ENCODE data around the gene CTSS.
"Not testable (repeated sequence)": the region's sequence is repeated elsewhere in the genome, so short reads cannot be mapped to it uniquely, and the experiment has no call there.

The CTSS gene

GRCh38 chr1:150772326-150772725 is 6.7 kb upstream of the CTSS start:
- no peak for DNase-seq

- DNase-seq = not testable (repeated sequence)
Measured at GRCh38 chr1:150767704-150768103, 2.1 kb upstream of the CTSS start.

GRCh38 chr1:150765977-150766301 is 361 bp upstream of the CTSS start:
- DNase-seq = not testable (repeated sequence)

DNA sequence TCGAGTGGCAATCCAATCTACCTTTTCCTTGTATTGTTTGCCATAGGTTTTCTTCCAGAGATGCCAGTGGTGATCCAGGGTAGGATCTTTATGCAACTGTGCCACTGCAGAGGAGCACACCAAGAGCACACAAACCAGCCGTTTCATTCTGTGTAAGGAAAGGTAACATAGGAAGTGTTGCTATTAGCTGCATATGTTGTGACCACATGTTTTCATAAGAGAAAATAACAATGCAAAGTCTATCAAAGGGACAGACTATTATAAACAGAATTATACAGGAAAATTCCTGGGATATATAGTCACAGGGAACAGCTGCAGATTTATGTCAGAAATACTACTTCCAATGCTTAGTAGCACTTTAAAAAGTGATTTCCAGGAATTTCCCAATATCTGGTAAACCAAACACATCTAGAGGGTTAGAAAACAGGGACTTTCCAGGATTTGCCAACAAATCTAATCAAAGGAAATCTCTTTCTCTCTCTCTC is 919 bp downstream of the CTSS start:
- DNase-seq = no peak

- no peak for DNase-seq
Measured at GRCh38 chr1:150763018-150763417, 2.6 kb downstream of the CTSS start.

- no peak for DNase-seq
Measured at GRCh38 chr1:150762552-150762951, 3.0 kb downstream of the CTSS start.

DNA sequence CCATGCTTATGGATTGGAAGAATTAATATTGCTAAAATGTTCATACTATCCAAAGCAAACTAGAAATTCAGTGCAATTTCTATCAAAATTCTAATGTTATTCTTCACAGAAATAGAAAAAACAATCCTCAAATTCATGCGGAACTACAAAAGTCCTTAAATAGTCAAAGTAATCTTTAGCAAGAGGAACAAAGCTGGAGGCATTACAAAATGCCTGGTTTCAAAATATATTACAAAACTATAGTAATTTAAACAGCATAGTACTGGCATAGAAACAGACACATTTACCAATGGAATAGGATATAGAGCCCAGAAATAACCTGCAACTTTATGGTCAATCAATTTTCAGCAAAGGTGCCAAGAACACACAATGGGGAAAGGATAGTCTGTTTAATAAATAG is 3.8 kb downstream of the CTSS start:
- DNase-seq = no peak

- DNase-seq = no peak
Measured at GRCh38 chr1:150760013-150760412, 5.6 kb downstream of the CTSS start.

DNA sequence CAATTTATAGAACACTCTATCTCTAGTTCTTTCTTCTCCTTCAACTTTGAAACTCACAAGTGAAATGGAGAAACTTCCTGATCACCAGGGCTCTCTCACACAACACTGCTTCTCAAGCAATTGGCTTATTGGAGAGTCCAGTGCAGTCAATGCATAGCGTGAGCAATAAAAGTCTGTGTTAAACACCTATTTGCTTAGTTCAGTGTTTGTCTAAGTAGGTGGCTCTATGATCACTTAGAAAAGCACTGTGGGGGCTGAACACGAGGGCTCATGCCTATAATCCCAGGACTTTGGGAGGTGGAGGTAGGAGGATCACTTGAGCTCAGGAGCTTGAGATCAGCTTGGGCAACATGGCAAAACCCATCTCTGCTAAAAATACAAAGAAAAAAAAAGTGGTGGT is 12.2 kb downstream of the CTSS start:
- DNase-seq = no peak

DNA sequence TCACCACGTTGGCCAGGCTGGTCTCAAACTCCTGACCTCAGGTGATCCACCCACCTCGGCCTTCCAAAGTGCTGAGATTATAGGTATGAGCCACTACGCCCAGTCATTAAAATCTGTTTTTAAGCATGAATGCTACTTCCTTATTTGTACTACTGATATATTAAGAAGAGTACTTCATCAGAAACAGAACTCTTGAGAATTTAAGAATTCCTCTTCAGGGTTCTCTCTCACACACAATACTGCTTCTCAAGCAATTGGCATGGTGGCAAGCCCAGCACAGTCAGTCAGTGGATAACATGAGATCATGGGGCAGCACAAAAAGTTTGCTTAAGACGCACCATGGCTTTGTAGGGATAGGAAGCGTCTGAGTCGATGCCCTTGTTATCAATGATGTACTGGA is 14.1 kb downstream of the CTSS start:
- no peak for DNase-seq

DNA sequence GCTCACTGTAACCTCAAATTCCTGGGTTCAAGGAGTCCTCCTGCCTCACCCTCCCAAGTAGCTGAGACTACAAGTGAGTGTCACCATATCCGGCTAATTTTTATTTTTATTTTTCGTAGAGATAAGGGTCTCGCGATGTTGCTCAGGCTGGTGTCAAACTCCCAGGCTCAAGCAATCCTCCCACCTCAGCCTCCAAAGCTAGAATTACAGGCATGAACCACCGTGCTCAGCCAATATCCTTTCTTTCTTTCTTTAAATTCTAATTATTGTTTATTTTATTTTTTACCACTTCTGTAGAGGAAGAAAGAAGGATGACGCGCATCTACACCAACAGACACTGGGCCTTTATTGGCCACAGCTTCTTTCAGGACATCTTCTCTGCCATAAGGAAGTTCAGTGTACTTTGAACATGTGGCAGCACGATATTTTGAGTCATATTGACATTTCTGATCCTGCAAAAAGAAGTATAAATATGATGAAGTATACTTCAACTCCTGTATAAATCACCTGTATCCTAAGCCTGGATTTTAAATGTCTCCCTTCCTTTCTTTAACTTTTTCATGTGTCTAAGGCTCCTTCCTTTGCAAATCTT is 15.8 kb downstream of the CTSS start:
- DNase-seq = no peak

DNA sequence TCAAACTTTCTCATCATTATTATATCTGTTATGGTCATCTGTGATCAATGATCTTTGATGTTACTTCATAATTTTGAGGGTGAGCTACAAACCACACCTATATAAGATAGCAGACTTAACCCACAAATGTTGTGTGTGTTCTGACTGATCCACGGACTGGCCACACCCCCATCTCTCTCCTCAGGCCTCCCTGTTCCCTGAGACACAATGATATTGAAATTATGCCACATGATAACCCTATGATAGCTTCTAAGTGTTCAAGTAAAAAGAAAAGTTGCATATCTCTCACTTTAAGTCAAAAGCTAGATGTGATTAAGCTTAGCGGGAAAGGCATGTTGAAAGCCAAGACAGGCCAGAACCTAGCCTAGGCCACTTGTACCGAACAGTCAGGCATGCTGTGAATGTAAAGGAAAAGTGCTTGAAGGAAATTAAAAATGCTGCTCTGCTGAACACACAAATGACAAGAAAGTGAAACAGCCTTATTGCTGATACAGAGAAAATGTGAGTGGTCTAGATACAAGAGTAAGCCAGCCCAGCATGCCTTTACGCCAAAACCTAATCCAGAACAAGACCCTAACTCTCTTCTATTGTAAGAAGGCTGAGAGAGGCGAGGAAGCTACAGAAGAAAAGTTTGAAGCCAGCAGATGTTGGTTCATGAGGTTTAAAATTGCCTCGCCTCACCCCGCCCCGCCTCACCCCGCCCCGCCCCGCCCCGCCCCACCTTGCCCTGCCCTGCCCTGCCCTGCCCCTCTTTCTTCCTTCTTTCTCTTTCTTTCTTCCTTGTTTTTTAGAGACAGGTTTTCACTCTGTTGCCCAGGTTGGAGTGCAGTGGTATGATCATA is 16.5 kb downstream of the CTSS start:
- DNase-seq = no peak

DNA sequence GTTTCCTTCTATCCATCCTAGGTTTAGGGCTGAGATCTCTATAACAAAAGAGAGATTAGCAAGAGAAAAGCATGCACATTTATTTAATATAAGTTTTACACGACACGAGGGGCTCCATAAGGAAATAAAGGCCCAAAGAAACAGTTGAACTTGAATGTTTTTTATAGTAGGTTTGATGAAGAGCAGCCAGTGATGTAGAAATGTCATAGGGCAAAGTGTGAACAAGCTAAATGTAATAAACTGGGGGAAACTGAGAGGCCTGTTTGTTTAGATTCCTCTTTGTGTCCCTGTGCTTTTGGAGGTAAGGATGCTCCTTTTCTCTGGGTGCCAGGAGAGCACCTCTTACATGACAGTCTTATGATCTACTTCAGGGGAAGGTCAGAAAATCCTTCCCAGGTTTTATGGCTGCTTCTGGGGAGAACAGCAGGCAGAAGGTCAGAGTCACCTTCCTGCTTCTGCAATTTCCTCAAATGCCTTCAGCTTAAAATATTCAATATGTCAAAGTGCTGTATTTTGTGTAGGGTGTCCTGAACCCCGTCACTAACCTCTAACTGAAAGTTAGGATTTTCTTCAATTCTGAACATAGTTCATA is 35.4 kb downstream of the CTSS start:
- DNase-seq = no peak

DNA sequence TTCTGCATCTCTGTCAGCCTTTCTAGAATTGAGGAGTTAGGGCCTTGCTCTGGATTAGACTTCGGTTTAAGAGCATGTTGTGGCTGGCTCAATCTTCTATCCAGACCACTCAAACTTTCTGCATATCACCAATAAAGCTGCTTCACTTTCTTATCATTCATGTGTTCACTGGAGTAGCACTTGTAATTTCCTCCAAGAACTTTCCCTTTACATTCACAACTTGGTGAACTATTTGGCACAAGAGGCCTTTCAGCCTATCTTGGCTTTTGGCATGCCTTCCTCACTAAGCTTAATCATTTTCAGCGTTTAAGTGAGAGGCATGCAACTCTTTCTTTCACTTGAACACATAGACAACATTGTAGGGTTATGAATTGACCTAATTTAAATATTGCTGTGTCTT is 41.2 kb downstream of the CTSS start:
- no peak for DNase-seq

GRCh38 chr1:150720703-150721102 is 44.9 kb downstream of the CTSS start, which contains the start of gene HORMAD1:
HORMAD1 (minus strand) TSS chr1:150720895; CDS start chr1:150719505, 1,390 bp downstream.
- DNase-seq = no peak

DNA sequence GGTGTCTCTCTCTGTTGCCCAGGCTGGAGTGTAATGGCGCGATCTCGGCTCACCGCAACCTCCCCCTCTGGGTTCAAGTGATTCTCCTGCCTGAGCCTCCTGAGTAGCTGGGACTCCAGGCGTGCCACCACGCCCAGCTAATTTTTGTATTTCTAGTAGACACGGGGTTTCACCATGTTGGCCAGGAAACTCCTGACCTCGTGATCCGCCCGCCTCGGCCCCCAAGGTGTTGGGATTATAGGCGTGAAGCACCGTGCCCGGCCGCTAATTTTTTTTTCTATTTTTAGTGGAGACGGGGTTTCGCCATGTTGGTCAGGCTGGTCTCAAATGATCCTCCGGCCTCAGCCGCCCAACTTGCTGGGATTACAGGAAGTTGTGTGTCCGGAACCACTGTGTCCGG is 45.5 kb downstream of the CTSS start:
- no peak for DNase-seq

DNA sequence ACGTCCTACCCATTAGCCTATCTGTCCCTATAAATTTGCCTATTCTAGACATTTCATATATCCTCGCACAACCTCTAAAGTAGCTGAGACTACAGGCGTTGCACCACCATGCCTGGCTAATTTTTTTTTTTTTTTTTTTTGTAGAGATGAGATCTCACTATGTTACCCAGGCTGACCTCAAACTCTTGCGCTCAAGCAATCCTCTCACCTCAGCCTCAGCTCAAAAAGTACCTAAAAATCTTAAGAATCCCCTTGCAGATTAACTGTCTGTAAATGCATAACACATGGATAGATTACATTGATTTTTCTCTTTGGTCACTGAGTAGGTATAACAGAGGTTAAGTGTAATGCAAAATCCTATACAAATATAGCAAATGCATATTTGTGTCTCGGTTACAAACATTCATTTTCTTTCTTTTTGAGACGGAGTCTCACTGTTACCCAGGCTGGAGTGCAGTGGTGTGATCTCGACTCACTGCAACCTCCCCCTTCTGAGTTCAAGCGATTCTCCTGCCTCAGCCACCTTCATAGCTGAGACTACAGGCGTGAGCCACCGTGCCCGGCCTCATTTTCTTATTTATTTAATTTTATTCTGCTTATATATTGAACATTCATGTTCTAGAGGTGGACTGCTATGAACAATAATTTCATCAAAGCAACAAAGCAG is 47.2 kb downstream of the CTSS start:
- DNase-seq = no peak

- not testable (repeated sequence) for DNase-seq
Measured at GRCh38 chr1:150709031-150709430, 56.5 kb downstream of the CTSS start.

GRCh38 chr1:150708595-150708994 is 57.0 kb downstream of the CTSS start:
- no peak for DNase-seq

GRCh38 chr1:150706091-150706490 is 59.5 kb downstream of the CTSS start:
- no peak for DNase-seq

GRCh38 chr1:150703427-150703826 is 62.2 kb downstream of the CTSS start:
- DNase-seq = no peak

DNA sequence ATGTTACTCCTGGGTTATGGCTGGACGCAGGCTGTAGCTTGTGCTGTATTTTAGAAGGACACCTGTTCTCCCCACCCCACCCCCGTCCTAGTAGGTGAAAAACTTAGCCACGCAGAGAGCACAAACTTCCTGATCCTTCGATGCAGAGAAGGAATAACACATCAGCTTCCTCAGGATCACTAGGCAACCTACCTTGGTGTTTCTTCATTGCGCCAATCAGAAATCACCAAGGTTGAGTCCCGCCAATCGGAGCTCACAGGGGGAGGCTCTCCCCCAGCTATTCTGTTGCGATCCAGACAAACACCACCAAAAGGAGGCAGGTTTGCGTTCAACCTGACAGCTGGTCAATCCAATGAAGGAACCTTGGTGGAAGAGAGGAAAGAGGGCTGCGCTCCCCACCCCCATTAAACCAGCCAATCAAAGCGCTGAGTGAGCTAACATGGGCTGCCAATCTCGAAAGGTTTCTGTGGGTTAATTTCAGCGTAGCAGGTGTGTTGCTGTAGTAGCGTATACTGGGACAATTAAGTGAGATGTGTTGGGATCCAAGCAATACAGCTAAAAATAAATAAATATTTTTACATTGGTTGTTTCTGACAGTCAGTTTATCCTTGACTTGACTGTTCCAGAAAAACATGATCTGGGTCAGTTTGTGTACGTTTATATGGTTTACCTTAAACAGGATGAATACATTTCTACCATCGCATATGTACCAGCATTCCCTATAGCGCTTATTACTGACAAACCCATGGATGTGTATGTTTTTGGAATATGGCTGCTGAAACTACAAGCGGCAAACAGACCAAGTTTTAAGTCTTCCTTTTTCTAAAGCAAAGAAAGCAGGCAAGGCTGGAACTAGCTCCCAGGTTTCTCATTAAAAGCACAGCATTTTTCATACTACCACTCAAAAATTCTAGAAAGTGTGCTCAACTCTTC is 68.3 kb downstream of the CTSS start, which contains the start of gene GOLPH3L:
Gene GOLPH3L (minus strand): TSS at position 160 of the 933 bp plus-strand sequence. CDS start 2,316 bp downstream, outside the sequence.
- peak; percentile 94 for DNase-seq
